HG03432 (cell line): ENCODE results near the gene MSANTD1.
A peak's percentile ranks its signal among the peaks of the same experiment; 100 is the strongest.

Experiments
- ATAC-seq: cut with Tn5 transposase; IDR thresholded peaks from one replicate; pipeline ENCODE4 v1.9.1; 2021; ENCODE audit warnings: mild to moderate bottlenecking, moderate library complexity; ENCODE audit not compliant: unreplicated experiment

Gene MSANTD1

GRCh38 chr4:3246458-3247398, 2.2 kb upstream of the MSANTD1 start:
- no peak for ATAC-seq

DNA sequence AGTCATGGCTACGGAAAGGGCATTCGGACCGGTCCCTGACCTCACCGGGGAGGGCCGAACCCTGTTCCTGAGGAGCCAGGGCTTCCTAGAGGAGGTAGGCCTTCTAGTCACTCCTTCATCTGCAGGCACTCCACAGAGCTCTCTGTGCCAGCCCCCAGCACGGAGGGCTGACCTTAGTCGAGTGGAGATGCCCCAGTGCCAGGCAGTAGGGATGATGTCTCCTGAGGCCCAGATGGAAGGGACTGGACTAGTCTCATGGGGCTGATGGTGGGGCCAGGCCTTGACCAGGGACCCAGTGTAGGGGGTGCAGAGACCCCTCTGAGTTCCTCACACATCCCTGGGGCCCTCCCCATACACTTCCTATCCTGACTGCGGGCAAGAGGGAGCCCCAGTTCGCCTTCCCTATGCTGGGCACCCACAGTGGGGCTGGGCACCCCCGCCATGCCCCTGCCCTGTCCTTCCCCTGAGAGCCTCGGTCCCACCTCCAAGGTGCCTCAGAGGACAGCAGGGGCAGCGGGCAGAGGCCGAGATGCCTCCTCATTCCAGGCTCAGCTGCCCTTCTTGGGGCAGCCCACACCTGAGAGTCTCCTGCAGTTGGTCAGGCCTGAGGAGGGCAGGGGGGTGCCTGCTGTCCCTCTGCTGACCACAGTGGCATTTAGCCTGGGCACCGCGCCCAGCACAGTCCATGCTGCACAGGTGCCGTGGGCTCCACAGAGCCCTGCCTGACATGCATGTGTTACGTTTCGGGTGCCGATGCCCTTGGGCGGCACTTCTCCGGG, 1.4 kb upstream of the MSANTD1 start:
- ATAC-seq: no peak

GRCh38 chr4:3248178-3248480, 830 bp upstream of the MSANTD1 start:
- ATAC-seq: no peak

DNA sequence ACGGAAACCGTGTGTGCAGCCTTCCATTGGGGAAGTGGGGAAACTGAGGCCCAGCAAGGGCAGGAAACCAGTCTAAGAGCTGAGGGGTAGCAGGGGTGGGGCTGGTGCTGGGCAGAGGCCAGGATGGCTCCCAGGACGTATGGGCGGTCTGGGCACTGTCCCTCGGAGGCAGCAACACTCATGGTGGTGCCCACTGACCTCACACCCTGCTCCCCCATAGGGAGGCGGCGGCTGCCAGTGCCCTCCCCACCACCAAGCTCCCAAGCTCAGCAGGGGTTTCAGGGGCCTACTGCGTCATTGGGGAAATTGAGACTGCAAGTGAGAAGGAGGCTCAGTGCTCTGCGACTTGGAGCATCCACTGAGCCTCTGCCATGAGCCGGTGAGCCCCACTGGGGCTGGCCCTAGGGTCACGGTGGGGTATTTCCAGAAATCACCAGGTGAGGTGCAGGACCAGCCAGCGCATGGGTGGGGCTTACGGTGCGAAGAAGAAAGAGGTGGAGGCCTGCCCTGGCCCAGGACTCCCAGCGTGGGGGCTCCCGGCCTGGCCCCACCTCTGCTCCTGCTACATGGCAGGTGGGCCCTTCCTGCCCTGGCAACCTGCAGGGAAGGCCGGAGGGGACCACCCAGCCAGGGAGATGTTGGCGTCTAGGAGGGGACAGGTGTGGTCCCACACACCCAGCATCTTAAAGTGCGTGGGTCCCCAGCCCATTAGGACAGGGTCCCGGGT, 915 bp downstream of the MSANTD1 start:
- no peak for ATAC-seq

GRCh38 chr4:3250438-3250955, 1.5 kb downstream of the MSANTD1 start:
- ATAC-seq: no peak

GRCh38 chr4:3250956-3251690, 2.2 kb downstream of the MSANTD1 start:
- no peak for ATAC-seq

DNA sequence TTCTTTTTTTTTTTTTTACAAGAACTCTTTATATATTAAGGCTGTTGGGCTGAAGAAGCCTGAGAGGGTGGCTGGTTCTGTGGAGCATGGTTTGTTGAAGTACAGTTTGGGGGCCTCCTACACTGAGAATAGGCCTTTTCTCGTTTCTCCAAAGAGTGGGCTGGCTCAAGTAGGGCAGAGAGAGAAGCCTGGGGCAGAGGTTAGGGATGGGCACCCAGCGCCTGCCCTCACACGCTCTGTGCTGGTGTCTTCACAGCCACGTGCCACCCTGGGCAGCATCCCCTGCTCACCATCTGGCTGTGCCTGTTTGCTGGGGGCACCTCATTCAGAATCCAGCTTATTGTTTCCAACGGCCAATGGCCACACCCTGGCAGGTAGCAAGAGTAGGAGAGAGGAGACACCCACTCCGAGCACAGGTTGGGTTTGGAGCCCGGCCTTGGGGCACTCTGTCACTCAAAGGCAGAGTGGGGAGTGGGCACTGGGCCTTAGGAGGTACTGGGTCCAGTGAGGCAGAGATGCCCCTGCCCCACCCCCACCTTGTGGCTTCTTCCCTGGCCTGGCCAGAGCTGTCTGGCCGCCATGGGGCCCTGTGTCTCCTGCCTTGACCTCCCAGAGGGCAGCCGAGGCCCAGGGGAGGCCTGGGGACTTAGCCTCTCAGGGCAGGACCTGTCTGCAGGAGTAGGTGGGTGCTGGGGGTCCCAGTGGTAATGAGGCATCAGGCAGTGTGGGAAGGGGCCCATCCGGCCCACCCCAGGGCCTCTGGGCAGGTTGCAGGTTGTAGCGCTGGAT, 2.9 kb downstream of the MSANTD1 start:
- no peak for ATAC-seq

DNA sequence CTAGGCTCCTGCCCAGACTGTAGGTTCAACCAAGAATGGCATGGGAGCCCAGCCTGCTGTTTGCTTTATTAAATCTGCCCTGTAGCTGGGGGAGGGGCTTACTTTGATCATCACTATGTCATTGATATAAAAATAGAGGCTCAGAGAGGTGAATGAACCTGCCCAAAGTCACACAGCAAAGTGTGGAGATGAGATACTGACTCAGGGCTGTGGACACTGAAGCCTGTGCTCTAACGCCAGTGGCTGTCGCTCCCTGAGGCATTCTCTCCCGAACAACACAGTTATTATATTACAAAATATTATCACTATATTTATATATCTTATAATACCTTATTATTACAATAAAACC, 3.5 kb downstream of the MSANTD1 start:
- ATAC-seq: no peak

- no peak for ATAC-seq
Observed at GRCh38 chr4:3252831-3253641, 4.1 kb downstream of the MSANTD1 start.

DNA sequence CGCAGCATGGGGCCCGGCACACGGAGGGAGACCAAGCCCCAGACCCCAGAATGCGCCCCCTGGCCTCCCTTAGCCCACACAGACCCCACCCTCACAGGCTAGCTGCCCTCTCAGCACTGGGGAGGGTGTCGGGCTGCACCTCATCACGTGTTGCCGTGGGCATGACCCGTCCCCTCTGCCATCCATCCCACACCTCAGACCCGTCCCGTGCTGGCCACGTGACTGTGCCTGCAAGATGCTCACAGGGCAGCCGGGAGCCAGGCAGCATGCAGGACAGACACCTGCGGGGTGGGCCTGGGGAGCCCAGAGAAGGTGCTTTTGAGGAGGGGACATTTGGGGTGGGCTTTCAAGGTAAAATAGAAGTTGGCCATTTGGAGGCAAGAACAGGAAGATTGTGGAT, 4.8 kb downstream of the MSANTD1 start:
- ATAC-seq: no peak

DNA sequence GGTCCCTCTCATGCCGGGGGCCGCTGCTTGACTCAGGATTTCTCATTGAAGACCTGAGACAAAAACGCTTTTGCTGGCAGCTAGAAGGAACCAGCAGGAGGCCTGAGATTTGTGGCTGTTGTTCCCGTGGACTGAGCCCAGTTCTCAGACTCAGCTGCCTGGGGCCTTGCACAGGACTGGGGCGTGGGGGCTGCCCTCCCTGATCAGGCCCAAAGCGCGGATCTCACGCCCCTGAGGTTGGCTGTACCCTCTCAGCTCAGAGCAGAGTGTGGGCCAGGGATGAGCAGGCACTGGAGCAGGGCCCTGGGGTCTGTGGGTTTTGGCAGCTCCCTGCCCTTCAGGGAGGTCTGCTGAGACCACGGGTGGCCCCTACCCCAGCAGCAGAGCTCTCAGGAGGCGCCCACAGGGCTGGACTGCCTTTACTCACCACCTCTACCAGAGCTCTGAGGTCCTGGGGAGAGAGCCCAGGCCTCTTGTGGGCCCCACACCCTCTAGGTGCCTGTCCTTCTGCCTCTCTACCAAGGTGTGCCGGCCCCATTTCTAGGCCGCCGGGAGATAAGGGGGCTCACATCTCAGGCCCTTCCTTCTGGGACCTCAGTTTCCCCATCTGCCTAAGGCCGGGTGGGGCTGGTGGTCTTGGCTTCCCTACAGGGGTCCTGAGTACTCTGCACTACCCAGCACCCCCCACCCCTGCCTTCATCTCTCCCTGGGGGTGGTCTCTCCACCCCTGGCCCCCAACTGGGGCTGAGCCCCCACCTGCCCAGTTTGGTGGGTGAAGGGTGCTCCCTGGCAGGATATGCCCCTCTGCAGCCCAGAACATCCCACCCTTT, 5.6 kb downstream of the MSANTD1 start:
- ATAC-seq: no peak

DNA sequence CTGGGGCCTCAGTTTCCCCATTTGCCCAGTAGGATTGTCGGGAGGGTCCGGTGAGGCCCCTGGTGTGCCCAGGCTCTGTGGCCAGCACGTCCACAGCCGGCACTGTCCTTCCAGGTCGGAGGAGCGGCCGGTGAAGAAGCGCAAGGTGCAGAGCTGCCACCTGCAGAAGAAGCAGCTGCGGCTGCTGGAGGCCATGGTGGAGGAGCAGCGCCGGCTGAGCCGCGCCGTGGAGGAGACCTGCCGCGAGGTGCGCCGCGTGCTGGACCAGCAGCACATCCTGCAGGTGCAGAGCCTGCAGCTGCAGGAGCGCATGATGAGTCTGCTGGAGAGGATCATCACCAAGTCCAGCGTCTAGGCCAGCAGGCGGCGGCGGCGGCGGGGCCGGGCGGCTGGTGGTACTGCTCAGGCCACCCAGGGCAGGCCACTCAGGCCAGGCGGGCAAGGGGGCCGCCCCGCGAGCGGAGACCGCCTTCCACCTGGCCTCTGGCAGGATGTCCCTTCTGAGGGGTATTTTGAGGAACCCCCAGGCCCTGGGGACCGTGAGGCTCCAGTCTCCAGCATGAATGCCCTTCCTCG, 6.7 kb downstream of the MSANTD1 start:
- no peak for ATAC-seq

GRCh38 chr4:3256230-3257102, 7.5 kb downstream of the MSANTD1 start:
- no peak for ATAC-seq

- peak; percentile 11 for ATAC-seq
Observed at GRCh38 chr4:3257103-3257555, 8.2 kb downstream of the MSANTD1 start.

GRCh38 chr4:3257556-3258482, 8.9 kb downstream of the MSANTD1 start:
- peak; percentile 58 for ATAC-seq
